Activated T-helper 1 cell treated with anti-CD3 and anti-CD28 coated beads, Interleukin-12 subunit alpha, Interleukin-12 subunit beta, Interleukin-2, Interleukin-4 antibody, amounts not matched to agents 30 ng/mL and 10 ng/mL and 1 ng/mL, durations not matched to agents 14 hours and 24 hours and 36 hours (primary cell): ENCODE data around the gene MPV17. TPM values are rescaled to one million over a fixed set of nuclear protein-coding genes. Genes with fewer than 3 reads are reported as not detected.
"Not testable (repeated sequence)": the region's sequence is repeated elsewhere in the genome, so short reads cannot be mapped to it uniquely, and the experiment has no call there.

Source experiments
- DNase-seq: peaks from one replicate; pipeline ENCODE4 v3.0.0; 2021; ENCODE audit warnings: low spot score
- H3K27ac Mint-ChIP-seq: one replicate; pipeline ENCODE4 v1.8.0; 2021; ENCODE audit warnings: mild to moderate bottlenecking, mixed read lengths
- H3K27me3 Mint-ChIP-seq: one replicate; pipeline ENCODE4 v1.8.0; 2022; ENCODE audit warnings: mild to moderate bottlenecking, moderate library complexity, mixed read lengths; ENCODE audit not compliant: insufficient read depth
- H3K36me3 Mint-ChIP-seq: one replicate; pipeline ENCODE4 v1.8.0; 2021; ENCODE audit warnings: low read depth, mixed read lengths
- H3K4me1 Mint-ChIP-seq: one replicate; pipeline ENCODE4 v1.8.0; 2021; ENCODE audit warnings: low read depth, mixed read lengths
- H3K4me3 Mint-ChIP-seq: one replicate; pipeline ENCODE4 v1.8.0; 2021; ENCODE audit warnings: mild to moderate bottlenecking, moderate library complexity, mixed read lengths
- H3K9me3 Mint-ChIP-seq: one replicate; pipeline ENCODE4 v1.8.0; 2021; ENCODE audit warnings: mixed read lengths
- intact Hi-C: fragments of 100-400 bp; cut with micrococcal nuclease; formaldehyde crosslinking; loops from one replicate; pipeline ENCODE4 v1.15.1; 2024
- total RNA-seq: library from RNA; stranded (reverse); gene quantifications from 2 replicates; pipeline ENCODE4 v1.2.3, GENCODE V29; 2022

MPV17 gene
- total RNA-seq, 1 donor from 2014 or later, result 89.9 TPM

DNA sequence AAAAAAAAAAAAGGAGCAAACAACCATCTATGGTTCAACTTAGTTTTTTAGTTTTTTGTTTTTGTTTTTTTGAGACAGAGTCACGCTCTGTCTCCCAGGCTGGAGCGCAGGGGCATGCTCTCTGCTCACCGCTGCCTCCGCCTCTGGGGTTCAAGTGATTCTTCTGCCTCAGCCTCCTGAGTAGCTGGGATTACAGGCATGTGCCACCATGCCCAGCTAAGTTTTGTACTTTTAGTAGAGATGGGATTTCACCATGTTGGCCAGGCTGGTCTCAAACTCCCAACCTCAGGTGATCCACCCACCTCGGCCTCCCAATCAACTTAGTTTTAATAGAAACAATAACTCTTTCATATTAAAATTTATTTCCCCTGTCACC lies 30.5 kb upstream of the MPV17 start:
- H3K4me1 Mint-ChIP-seq, result peaks cover 49% of the 10 kb centered on the region
- H3K27ac Mint-ChIP-seq, DNase-seq, H3K27me3 Mint-ChIP-seq, H3K4me3 Mint-ChIP-seq, H3K9me3 Mint-ChIP-seq: not testable (repeated sequence)
- H3K36me3 Mint-ChIP-seq, result peaks cover 11% of the 10 kb centered on the region
- intact Hi-C loops, result loop anchor here (10.0 kb wide), 1 partner anchor 1541 kb away; the partner anchor contains the start of gene WDR43

DNA sequence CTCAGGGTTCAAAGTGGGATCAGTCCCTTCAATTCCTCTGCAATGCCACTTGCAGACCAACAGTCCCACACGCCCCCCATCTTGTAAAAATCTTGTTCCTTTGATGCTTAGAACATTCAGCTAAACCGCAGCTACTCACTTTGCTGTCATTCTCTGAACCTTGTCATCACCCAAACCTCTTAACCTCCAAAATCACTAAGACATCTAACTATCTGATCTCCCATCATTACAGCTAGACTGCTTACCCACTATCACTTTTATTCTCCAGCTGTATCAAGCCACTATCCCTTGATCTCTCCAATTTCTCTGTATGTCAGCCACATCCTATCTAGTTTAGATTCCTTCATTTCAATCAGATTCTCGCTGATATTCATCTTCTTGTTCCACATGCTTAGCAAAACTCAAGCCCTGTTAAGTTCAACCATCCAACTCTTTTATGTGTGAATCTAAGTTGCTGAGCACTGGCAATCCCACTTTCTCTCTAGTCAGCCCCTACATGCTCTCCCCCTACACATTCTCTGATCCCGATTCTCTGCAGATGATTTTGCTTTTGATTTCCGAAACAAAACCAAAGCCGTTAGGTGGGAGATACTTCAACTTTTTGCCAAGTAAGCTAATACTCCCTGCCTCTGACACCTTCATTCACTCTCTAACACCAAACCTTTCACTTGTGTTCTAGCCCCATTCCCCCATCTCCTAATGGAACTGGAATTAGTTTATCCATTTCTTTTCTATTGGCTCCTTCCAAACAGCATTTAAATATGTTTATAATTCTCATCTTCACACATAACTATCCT lies 29.1 kb upstream of the MPV17 start:
- no peaks in the 10 kb centered on the region for H3K27me3 Mint-ChIP-seq
- no peaks in the 10 kb centered on the region for H3K9me3 Mint-ChIP-seq
- peak overlapping the region; percentile 36 for H3K27ac Mint-ChIP-seq
- peaks cover 15% of the 10 kb centered on the region for H3K36me3 Mint-ChIP-seq
- H3K4me3 Mint-ChIP-seq, result no peak overlapping the region
- peaks cover 48% of the 10 kb centered on the region for H3K4me1 Mint-ChIP-seq
- intact Hi-C loops, result loop anchor here (1.0 to 10.0 kb wide), 2 partner anchors 29 to 1543 kb away; partner anchors contain the start of genes MPV17 and WDR43
- no peak for DNase-seq

DNA sequence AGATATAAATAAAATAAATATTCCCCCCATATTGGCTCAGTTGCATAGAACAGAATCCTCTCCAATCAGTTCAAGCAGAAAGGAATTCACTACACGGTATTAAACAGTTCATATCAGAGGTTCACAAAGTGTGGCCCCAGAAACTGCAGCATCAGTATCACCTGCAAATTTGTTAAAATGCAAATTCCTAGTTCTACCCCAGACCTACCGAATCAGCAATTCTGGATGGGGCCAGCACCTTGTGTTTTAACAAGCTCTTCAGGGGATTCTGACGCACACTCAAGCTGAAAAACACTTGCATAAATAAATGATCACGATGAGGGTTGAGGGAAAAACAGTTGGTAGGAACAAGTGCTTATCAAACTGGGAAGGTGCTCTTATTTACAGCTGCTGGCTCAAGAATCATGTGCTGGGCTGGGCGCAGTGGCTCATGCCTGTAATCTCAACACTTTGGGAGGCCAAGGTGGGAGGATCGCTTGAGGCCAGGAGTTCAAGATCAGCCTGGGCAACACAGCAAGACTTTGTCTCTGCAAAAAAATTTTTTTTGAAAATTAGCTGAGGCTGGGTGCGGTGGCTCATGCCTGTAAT lies 27.3 kb upstream of the MPV17 start:
- DNase-seq, result no peak
- H3K36me3 Mint-ChIP-seq, result peaks cover 12% of the 10 kb centered on the region
- H3K27ac Mint-ChIP-seq, result no peak overlapping the region
- peaks cover 44% of the 10 kb centered on the region for H3K4me1 Mint-ChIP-seq
- no peaks in the 10 kb centered on the region for H3K27me3 Mint-ChIP-seq
- H3K9me3 Mint-ChIP-seq, result no peaks in the 10 kb centered on the region
- intact Hi-C loops, result loop anchor here (10.0 kb wide), 1 partner anchor 1545 kb away; the partner anchor contains the start of gene WDR43
- no peak overlapping the region for H3K4me3 Mint-ChIP-seq

DNA sequence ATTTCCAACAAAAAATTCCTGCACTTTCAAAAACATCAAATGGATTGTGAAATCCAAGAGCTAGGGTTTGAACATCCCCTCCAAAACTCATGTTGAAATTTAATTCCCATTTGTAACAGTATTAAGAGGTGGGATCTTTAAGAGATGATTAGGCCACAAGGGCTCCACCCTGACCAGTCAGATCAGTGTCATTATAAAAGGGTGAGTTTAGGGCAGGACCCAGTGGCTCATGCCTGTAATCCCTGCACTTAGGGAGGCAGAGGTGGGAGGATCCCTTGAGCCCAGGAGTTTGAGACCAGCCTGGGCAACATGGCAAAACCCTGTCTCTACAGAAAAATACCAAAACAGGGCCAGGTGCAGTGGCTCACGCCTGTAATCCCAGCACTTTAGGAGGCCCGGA lies 24.7 kb upstream of the MPV17 start:
- intact Hi-C loops, result no loop called here
- Mint-ChIP-seq H3K27me3 (no peaks in the 10 kb centered on the region), H3K27ac (no peak overlapping the region), H3K4me3 (no peak overlapping the region), H3K36me3 (peaks cover 14% of the 10 kb centered on the region), H3K9me3 (no peaks in the 10 kb centered on the region), H3K4me1 (peaks cover 27% of the 10 kb centered on the region)
- DNase-seq, result no peak

DNA sequence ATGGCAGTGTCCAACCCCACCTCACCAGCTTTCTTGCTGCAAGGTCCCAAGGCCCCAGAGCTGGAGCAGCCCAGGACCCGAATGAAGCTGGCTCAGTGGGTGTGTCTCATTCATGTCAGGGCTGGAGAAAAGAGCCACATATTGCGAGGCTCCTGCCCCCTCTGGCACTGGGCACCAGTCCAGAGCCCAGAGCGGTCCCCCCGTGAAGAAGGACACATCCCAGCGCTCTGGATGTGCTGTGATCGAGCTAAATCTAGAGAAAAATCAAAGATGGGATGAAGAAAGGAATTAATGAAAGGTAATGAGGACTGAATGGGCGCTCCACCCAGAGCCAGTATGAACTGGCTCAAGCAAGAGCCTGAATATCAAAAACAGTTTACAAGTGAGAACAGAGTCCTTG lies 13.3 kb upstream of the MPV17 start:
- H3K27ac Mint-ChIP-seq, result no peak overlapping the region
- no peaks in the 10 kb centered on the region for H3K9me3 Mint-ChIP-seq
- no peak for DNase-seq
- peaks cover 38% of the 10 kb centered on the region for H3K36me3 Mint-ChIP-seq
- intact Hi-C loops, result no loop called here
- H3K4me3 Mint-ChIP-seq, result no peak overlapping the region
- no peaks in the 10 kb centered on the region for H3K27me3 Mint-ChIP-seq
- H3K4me1 Mint-ChIP-seq, result no peaks in the 10 kb centered on the region

DNA sequence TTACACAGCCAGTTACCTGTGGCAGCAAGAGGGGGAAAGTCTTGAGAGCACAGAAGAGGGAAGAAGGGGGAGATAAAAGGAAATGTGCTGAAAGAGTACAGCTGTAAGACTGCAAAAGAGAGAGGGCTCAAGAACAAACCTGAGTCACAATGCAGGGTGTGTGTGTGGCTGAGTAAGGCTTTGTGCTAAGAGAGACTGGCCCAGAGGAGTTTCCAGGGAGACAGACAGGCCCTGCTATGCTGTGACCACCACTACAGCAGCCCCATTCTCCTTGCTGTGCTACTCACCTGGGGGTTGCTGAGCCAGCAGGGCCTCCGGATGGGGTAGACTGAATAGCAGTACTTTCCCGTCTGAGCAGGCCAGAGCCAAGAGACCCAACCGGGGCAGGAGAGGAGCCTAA lies 12.4 kb upstream of the MPV17 start:
- H3K27me3 Mint-ChIP-seq, result no peaks in the 10 kb centered on the region
- peaks cover 35% of the 10 kb centered on the region for H3K36me3 Mint-ChIP-seq
- H3K27ac Mint-ChIP-seq, result no peak overlapping the region
- no peak for DNase-seq
- no peak overlapping the region for H3K4me3 Mint-ChIP-seq
- no peaks in the 10 kb centered on the region for H3K9me3 Mint-ChIP-seq
- H3K4me1 Mint-ChIP-seq, result no peaks in the 10 kb centered on the region
- intact Hi-C loops, result no loop called here

DNA sequence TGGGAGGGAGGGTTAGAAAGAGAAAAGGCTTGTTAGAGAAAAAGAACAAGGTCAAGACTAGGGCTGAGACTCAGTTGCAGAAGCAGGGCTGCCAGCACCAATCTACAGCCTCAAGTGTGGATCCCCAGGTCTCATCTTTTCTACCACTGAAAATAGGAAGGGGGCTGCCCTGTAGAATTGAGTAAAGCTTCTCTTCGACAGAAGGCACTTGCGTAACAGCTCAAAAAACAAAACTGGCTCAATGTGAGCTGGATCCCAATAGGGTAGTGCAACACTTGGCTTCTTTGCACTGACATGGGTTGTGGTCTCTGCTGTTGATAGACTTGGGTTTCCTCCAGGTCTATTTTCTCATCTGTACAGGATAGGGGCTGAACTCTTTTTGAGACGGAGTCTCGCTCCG lies 1.8 kb upstream of the MPV17 start:
- H3K36me3 Mint-ChIP-seq, result peaks cover 42% of the 10 kb centered on the region
- intact Hi-C loops, result loop anchor here (5.0 kb wide), 1 partner anchor 977 kb away; the partner anchor contains the start of genes ADGRF3 and SELENOI

DNA sequence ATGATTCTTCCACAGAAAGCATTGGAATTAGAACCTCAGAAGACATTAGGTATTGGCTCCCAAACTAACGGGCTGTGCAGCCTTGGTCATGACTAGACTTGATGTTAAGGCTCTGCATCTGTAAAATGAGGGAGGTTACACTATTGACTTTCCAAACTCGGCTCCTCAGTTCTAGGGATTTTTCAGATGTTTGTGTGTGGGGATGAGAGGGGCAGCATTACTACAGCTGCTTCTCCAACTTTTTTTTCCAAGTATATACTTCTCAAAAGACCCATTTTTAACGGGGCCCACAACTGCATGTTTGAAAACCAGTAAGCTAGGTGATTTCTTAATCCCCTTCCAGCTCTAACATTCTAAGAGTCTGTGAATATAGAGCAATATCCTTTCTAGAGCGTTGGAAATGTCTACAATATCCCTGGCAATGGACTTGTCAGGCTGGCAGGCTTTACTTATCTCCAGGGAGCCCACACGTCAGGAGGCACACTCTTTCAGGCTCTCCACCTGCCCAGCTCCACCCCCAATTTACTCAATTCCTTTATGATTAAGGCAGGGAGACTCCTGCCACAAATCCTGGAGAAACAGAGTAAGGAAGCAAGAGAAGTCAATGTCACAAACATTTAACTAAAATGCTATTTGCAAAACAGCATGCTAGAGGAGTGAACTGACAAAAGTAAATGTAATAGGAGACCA lies 844 bp upstream of the MPV17 start:
- peaks cover 32% of the 10 kb centered on the region for H3K4me1 Mint-ChIP-seq
- intact Hi-C loops, result loop anchor here (1.0 to 5.0 kb wide), 14 partner anchors 15 to 976 kb away; partner anchors contain the start of genes ADGRF3, AGBL5, ATRAID and CAD
- H3K27me3 Mint-ChIP-seq, result no peaks in the 10 kb centered on the region
- peaks cover 37% of the 10 kb centered on the region for H3K36me3 Mint-ChIP-seq
- H3K9me3 Mint-ChIP-seq, result no peaks in the 10 kb centered on the region
- peak overlapping the region; percentile 88 for H3K27ac Mint-ChIP-seq
- DNase-seq, result no peak
- H3K4me3 Mint-ChIP-seq, result peak overlapping the region; percentile 99

More for the DNA sequence above, 1.8 kb upstream of the MPV17 start:
- Mint-ChIP-seq H3K27me3 (no peaks in the 10 kb centered on the region), H3K9me3 (no peaks in the 10 kb centered on the region), H3K27ac (peak overlapping the region; percentile 9), H3K4me3 (peak overlapping the region; percentile 36), H3K4me1 (peaks cover 32% of the 10 kb centered on the region)
- no peak for DNase-seq

DNA sequence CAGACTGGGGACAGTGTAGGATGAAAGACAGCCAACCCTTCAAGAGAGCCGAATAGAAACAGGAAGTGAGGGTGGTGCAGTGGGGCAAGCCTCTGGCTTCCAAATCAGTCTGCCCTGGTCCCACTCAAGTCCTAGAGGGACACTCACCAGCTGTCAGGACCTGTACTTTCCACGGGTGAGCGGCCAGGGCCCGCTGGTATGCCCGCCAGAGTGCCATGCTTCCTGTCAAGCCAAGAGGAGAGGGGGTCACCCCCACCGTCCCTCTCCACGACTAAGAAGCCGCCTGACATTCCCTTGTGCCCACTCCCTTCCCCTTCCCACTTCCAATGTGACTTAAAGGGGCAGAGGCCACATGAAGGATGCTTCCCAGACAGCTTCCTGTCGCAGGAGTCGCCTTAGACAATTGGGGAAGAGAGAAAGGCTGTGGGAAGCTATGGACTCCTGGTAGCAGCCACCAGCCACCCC lies 564 bp downstream of the MPV17 start:
- Mint-ChIP-seq H3K27me3 (no peaks in the 10 kb centered on the region), H3K36me3 (peaks cover 25% of the 10 kb centered on the region), H3K9me3 (no peaks in the 10 kb centered on the region), H3K4me1 (peaks cover 32% of the 10 kb centered on the region), H3K4me3 (peak overlapping the region; percentile 99), H3K27ac (peak overlapping the region; percentile 88)
- no peak for DNase-seq
- intact Hi-C loops, result loop anchor here (2.0 to 5.0 kb wide), 6 partner anchors 14 to 975 kb away; partner anchors contain the start of genes ADGRF3, ATRAID, SELENOI and SLC30A3

DNA sequence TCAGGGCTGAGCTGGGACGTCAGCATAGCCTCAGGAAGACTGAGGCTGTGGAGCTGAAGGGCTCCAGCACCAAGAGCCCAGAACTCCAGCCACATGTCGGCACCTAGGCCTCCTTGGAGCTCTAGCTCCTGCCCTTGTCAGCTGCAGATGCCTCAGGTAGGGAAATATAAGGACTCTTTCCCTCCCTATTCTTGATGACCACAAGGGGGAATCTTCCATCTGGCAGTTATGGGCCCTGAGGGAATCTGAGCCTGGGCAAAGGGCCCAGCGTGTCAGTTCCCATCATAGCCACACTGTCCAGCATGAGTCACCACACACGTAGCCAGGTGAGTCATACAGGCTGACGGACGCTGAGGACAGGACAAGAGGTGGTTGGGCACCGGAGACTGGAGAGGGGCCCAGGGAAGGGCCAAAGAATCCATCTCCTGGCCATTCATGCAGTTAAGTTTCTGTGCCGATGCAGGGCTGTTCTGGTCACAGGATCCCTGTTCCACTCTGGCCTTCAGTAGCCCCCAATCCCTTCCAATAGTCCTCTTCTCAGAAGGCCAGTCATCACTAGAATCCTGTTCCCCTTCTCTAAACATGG lies 1.8 kb downstream of the MPV17 start:
- H3K9me3 Mint-ChIP-seq, result no peaks in the 10 kb centered on the region
- no peak overlapping the region for H3K27ac Mint-ChIP-seq
- intact Hi-C loops, result loop anchor here (5.0 kb wide), 1 partner anchor 974 kb away; the partner anchor contains the start of genes ADGRF3 and SELENOI
- no peak for DNase-seq
- H3K36me3 Mint-ChIP-seq, result peaks cover 14% of the 10 kb centered on the region
- no peaks in the 10 kb centered on the region for H3K27me3 Mint-ChIP-seq
- peak overlapping the region; percentile 99 for H3K4me3 Mint-ChIP-seq
- H3K4me1 Mint-ChIP-seq, result peaks cover 32% of the 10 kb centered on the region

DNA sequence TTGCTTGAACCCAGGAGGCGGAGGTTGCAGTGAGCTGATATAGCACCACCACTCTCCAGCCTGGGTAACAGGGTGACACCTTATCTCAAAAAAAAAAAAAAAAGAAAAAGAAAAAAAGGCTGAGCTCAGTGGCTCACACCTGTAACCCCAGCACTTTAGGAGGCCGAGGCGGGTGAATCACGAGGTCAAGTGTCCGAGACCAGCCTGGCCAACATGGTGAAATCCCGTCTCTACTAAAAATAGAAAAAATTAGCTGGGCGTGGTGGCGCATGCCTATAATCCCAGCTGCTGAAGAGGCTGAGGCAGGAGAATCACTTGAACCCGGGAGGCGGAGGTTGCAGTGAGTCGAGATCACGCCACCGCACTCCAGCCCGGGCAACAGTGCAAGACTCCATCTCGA lies 3.1 kb downstream of the MPV17 start:
- not testable (repeated sequence) for H3K27me3 Mint-ChIP-seq, H3K36me3 Mint-ChIP-seq, H3K27ac Mint-ChIP-seq, H3K9me3 Mint-ChIP-seq, DNase-seq, H3K4me3 Mint-ChIP-seq
- H3K4me1 Mint-ChIP-seq, result peaks cover 32% of the 10 kb centered on the region
- intact Hi-C loops, result loop anchor here (5.0 kb wide), 1 partner anchor 973 kb away; the partner anchor contains the start of genes ADGRF3 and SELENOI

DNA sequence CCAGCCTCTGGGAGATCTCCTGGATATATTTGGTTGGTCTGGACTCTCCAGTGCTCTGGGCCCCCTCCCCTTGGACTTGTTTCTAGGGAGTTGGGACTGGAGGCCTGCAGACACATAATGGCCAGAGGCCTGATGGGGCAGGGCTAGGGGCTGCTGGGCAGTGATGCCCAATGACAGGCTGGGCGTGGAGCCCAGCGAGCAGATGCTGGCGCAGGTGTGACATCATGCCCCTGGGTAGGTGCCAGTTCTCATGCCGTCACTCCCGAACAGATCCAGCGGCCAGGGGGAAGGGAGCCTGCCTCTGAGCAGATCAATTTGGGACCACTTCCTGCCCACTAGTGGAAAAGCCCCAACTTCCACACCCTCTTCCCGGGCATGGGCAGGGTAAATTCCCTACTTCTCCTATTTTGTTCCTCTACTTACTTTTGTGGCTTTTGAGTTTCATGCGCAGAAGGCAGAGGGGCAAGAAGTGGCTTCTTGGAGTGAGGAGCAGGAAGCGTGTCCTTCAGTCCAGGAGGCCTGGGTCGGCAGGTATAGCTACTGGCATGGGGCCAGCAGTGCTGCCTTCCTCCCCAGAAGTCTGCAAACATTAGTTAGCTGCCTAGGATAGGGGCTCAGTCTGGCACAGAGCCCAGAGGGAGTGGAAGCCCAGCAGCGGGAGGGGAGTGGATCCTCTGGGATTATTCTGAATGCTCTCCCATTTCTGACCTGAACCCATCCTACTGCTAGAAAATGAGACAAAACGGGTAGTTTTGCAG lies 6.1 kb downstream of the MPV17 start:
- Mint-ChIP-seq H3K36me3 (peaks cover 5% of the 10 kb centered on the region), H3K27me3 (no peaks in the 10 kb centered on the region), H3K9me3 (no peaks in the 10 kb centered on the region), H3K27ac (no peak overlapping the region), H3K4me3 (no peak overlapping the region), H3K4me1 (peaks cover 10% of the 10 kb centered on the region)
- DNase-seq, result no peak
- intact Hi-C loops, result no loop called here
